ENCODE results near the gene SORBS1.

The SORBS1 gene

GRCh38 chr10:95533590-95533989 is 27.6 kb downstream of the SORBS1 start:
- H3K4me1 ChIP-seq (ENCODE audit: control insufficient read depth, insufficient read depth, low read length, poor library complexity, severe bottlenecking) = no peaks in the 10 kb centered on the region
- no peaks in the 10 kb centered on the region for H3K36me3 ChIP-seq (ENCODE audit: control insufficient read depth, insufficient read depth, low read length)
- H3K4me3 ChIP-seq (ENCODE audit: insufficient read depth, low read depth, low read length, poor library complexity, severe bottlenecking) = no peak overlapping the region
- H3K27me3 ChIP-seq (replicated peaks; ENCODE audit: control insufficient read depth, insufficient read depth, low read length, poor library complexity, severe bottlenecking) = no peaks in the 10 kb centered on the region
- no peaks in the 10 kb centered on the region for H3K9me3 ChIP-seq (ENCODE audit: control insufficient read depth, low read length)
- H3K27ac ChIP-seq (ENCODE audit: insufficient read depth, low read length, poor library complexity, severe bottlenecking) = no peak overlapping the region
- no peak for DNase-seq

- no peaks in the 10 kb centered on the region for H3K36me3 ChIP-seq (ENCODE audit: control insufficient read depth, insufficient read depth, low read length)
- H3K4me1 ChIP-seq (ENCODE audit: control insufficient read depth, insufficient read depth, low read length, poor library complexity, severe bottlenecking) = no peaks in the 10 kb centered on the region
- H3K4me3 ChIP-seq (ENCODE audit: insufficient read depth, low read depth, low read length, poor library complexity, severe bottlenecking) = no peak overlapping the region
- DNase-seq = no peak
- no peaks in the 10 kb centered on the region for H3K27me3 ChIP-seq (replicated peaks; ENCODE audit: control insufficient read depth, insufficient read depth, low read length, poor library complexity, severe bottlenecking)
- no peaks in the 10 kb centered on the region for H3K9me3 ChIP-seq (ENCODE audit: control insufficient read depth, low read length)
- no peak overlapping the region for H3K27ac ChIP-seq (ENCODE audit: insufficient read depth, low read length, poor library complexity, severe bottlenecking)
These were observed 28.6 kb downstream of the SORBS1 start for GRCh38 chr10:95532536-95532935.

- DNase-seq = no peak
- Histone ChIP-seq H3K4me3 (ENCODE audit: insufficient read depth, low read depth, low read length, poor library complexity, severe bottlenecking) (no peak overlapping the region), H3K4me1 (ENCODE audit: control insufficient read depth, insufficient read depth, low read length, poor library complexity, severe bottlenecking) (no peaks in the 10 kb centered on the region)
These were observed 29.2 kb downstream of the SORBS1 start for GRCh38 chr10:95531994-95532399.

GRCh38 chr10:95531058-95531809 is 29.9 kb downstream of the SORBS1 start:
- H3K27me3 ChIP-seq (replicated peaks; ENCODE audit: control insufficient read depth, insufficient read depth, low read length, poor library complexity, severe bottlenecking) = no peaks in the 10 kb centered on the region
- H3K4me1 ChIP-seq (ENCODE audit: control insufficient read depth, insufficient read depth, low read length, poor library complexity, severe bottlenecking) = no peaks in the 10 kb centered on the region
- H3K9me3 ChIP-seq (ENCODE audit: control insufficient read depth, low read length) = no peaks in the 10 kb centered on the region
- H3K4me3 ChIP-seq (ENCODE audit: insufficient read depth, low read depth, low read length, poor library complexity, severe bottlenecking) = no peak overlapping the region
- no peak for DNase-seq
- no peak overlapping the region for H3K27ac ChIP-seq (ENCODE audit: insufficient read depth, low read length, poor library complexity, severe bottlenecking)
- H3K36me3 ChIP-seq (ENCODE audit: control insufficient read depth, insufficient read depth, low read length) = no peaks in the 10 kb centered on the region

More at GRCh38 chr10:95531994-95532399, 29.2 kb downstream of the SORBS1 start:
- Histone ChIP-seq H3K9me3 (ENCODE audit: control insufficient read depth, low read length) (no peaks in the 10 kb centered on the region), H3K27ac (ENCODE audit: insufficient read depth, low read length, poor library complexity, severe bottlenecking) (no peak overlapping the region), H3K36me3 (ENCODE audit: control insufficient read depth, insufficient read depth, low read length) (no peaks in the 10 kb centered on the region), H3K27me3 (replicated peaks; ENCODE audit: control insufficient read depth, insufficient read depth, low read length, poor library complexity, severe bottlenecking) (no peaks in the 10 kb centered on the region)

- Histone ChIP-seq H3K27ac (ENCODE audit: insufficient read depth, low read length, poor library complexity, severe bottlenecking) (no peak overlapping the region), H3K4me1 (ENCODE audit: control insufficient read depth, insufficient read depth, low read length, poor library complexity, severe bottlenecking) (no peaks in the 10 kb centered on the region), H3K36me3 (ENCODE audit: control insufficient read depth, insufficient read depth, low read length) (no peaks in the 10 kb centered on the region), H3K27me3 (replicated peaks; ENCODE audit: control insufficient read depth, insufficient read depth, low read length, poor library complexity, severe bottlenecking) (no peaks in the 10 kb centered on the region), H3K9me3 (ENCODE audit: control insufficient read depth, low read length) (no peaks in the 10 kb centered on the region), H3K4me3 (ENCODE audit: insufficient read depth, low read depth, low read length, poor library complexity, severe bottlenecking) (no peak overlapping the region)
- no peak for DNase-seq
These were observed 30.6 kb downstream of the SORBS1 start for GRCh38 chr10:95530561-95530960.

- Histone ChIP-seq H3K27me3 (replicated peaks; ENCODE audit: control insufficient read depth, insufficient read depth, low read length, poor library complexity, severe bottlenecking) (no peaks in the 10 kb centered on the region), H3K4me3 (ENCODE audit: insufficient read depth, low read depth, low read length, poor library complexity, severe bottlenecking) (no peak overlapping the region), H3K27ac (ENCODE audit: insufficient read depth, low read length, poor library complexity, severe bottlenecking) (no peak overlapping the region), H3K4me1 (ENCODE audit: control insufficient read depth, insufficient read depth, low read length, poor library complexity, severe bottlenecking) (no peaks in the 10 kb centered on the region), H3K9me3 (ENCODE audit: control insufficient read depth, low read length) (no peaks in the 10 kb centered on the region), H3K36me3 (ENCODE audit: control insufficient read depth, insufficient read depth, low read length) (no peaks in the 10 kb centered on the region)
- no peak for DNase-seq
These were observed 31.1 kb downstream of the SORBS1 start for GRCh38 chr10:95530029-95530428.

GRCh38 chr10:95526044-95526443 is 35.1 kb downstream of the SORBS1 start:
- Histone ChIP-seq H3K4me1 (ENCODE audit: control insufficient read depth, insufficient read depth, low read length, poor library complexity, severe bottlenecking) (no peaks in the 10 kb centered on the region), H3K4me3 (ENCODE audit: insufficient read depth, low read depth, low read length, poor library complexity, severe bottlenecking) (no peak overlapping the region), H3K27ac (ENCODE audit: insufficient read depth, low read length, poor library complexity, severe bottlenecking) (no peak overlapping the region), H3K9me3 (ENCODE audit: control insufficient read depth, low read length) (no peaks in the 10 kb centered on the region), H3K27me3 (replicated peaks; ENCODE audit: control insufficient read depth, insufficient read depth, low read length, poor library complexity, severe bottlenecking) (no peaks in the 10 kb centered on the region), H3K36me3 (ENCODE audit: control insufficient read depth, insufficient read depth, low read length) (no peaks in the 10 kb centered on the region)
- DNase-seq = no peak

GRCh38 chr10:95525033-95525418 is 36.1 kb downstream of the SORBS1 start:
- H3K27me3 ChIP-seq (replicated peaks; ENCODE audit: control insufficient read depth, insufficient read depth, low read length, poor library complexity, severe bottlenecking) = no peaks in the 10 kb centered on the region
- DNase-seq = no peak
- no peaks in the 10 kb centered on the region for H3K4me1 ChIP-seq (ENCODE audit: control insufficient read depth, insufficient read depth, low read length, poor library complexity, severe bottlenecking)
- H3K36me3 ChIP-seq (ENCODE audit: control insufficient read depth, insufficient read depth, low read length) = no peaks in the 10 kb centered on the region
- H3K27ac ChIP-seq (ENCODE audit: insufficient read depth, low read length, poor library complexity, severe bottlenecking) = no peak overlapping the region
- H3K4me3 ChIP-seq (ENCODE audit: insufficient read depth, low read depth, low read length, poor library complexity, severe bottlenecking) = no peak overlapping the region
- no peaks in the 10 kb centered on the region for H3K9me3 ChIP-seq (ENCODE audit: control insufficient read depth, low read length)

- H3K36me3 ChIP-seq (ENCODE audit: control insufficient read depth, insufficient read depth, low read length) = no peaks in the 10 kb centered on the region
- no peaks in the 10 kb centered on the region for H3K27me3 ChIP-seq (replicated peaks; ENCODE audit: control insufficient read depth, insufficient read depth, low read length, poor library complexity, severe bottlenecking)
- H3K4me1 ChIP-seq (ENCODE audit: control insufficient read depth, insufficient read depth, low read length, poor library complexity, severe bottlenecking) = no peaks in the 10 kb centered on the region
- no peak overlapping the region for H3K4me3 ChIP-seq (ENCODE audit: insufficient read depth, low read depth, low read length, poor library complexity, severe bottlenecking)
- H3K27ac ChIP-seq (ENCODE audit: insufficient read depth, low read length, poor library complexity, severe bottlenecking) = no peak overlapping the region
- no peak for DNase-seq
- H3K9me3 ChIP-seq (ENCODE audit: control insufficient read depth, low read length) = no peaks in the 10 kb centered on the region
These were observed 36.7 kb downstream of the SORBS1 start for GRCh38 chr10:95524358-95525032.

- DNase-seq = no peak
- no peaks in the 10 kb centered on the region for H3K27me3 ChIP-seq (replicated peaks; ENCODE audit: control insufficient read depth, insufficient read depth, low read length, poor library complexity, severe bottlenecking)
- no peak overlapping the region for H3K4me3 ChIP-seq (ENCODE audit: insufficient read depth, low read depth, low read length, poor library complexity, severe bottlenecking)
- H3K27ac ChIP-seq (ENCODE audit: insufficient read depth, low read length, poor library complexity, severe bottlenecking) = no peak overlapping the region
- H3K36me3 ChIP-seq (ENCODE audit: control insufficient read depth, insufficient read depth, low read length) = no peaks in the 10 kb centered on the region
- no peaks in the 10 kb centered on the region for H3K4me1 ChIP-seq (ENCODE audit: control insufficient read depth, insufficient read depth, low read length, poor library complexity, severe bottlenecking)
- no peaks in the 10 kb centered on the region for H3K9me3 ChIP-seq (ENCODE audit: control insufficient read depth, low read length)
These were observed 39.1 kb downstream of the SORBS1 start for GRCh38 chr10:95522117-95522516.
